GM12875 (cell line): ENCODE data around the gene NEU1.

Experiments used
- H3K4me3 ChIP-seq: one replicate; pipeline ENCODE4 v1.5.1; 2011; ENCODE audit warnings: low read depth, low read length, control low read depth
- TF ChIP-seq, protein P1 (sequence below): IDR thresholded peaks from 2 replicates; pipeline ENCODE4 v1.5.1; 2011; ENCODE audit warnings: low read depth, mild to moderate bottlenecking, control low read depth, inconsistent platforms, low read length, moderate library complexity, borderline replicate concordance; ENCODE audit not compliant: insufficient read depth

NEU1 gene

DNA sequence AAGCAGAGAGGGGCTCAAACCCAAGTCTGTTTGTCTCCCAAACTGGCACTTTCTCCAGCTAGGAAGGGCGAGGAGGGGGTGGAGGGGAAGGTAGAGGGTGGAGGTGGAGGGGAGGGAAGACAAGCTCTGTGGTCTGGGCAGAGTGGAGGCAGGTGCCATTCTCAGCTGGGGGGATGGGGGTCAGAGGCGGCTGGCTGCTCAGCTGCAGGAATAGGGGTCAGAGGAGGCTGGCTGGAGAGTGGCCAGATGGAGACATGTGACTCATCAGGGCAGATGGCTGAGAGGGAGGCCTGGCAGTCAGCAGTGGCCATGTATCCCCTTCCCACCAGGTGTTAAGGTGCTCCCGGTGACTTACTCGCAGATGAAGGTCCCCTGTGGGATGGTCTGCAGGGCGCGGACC lies 19.7 kb upstream of the NEU1 start:
- TF ChIP-seq, protein P1, sequence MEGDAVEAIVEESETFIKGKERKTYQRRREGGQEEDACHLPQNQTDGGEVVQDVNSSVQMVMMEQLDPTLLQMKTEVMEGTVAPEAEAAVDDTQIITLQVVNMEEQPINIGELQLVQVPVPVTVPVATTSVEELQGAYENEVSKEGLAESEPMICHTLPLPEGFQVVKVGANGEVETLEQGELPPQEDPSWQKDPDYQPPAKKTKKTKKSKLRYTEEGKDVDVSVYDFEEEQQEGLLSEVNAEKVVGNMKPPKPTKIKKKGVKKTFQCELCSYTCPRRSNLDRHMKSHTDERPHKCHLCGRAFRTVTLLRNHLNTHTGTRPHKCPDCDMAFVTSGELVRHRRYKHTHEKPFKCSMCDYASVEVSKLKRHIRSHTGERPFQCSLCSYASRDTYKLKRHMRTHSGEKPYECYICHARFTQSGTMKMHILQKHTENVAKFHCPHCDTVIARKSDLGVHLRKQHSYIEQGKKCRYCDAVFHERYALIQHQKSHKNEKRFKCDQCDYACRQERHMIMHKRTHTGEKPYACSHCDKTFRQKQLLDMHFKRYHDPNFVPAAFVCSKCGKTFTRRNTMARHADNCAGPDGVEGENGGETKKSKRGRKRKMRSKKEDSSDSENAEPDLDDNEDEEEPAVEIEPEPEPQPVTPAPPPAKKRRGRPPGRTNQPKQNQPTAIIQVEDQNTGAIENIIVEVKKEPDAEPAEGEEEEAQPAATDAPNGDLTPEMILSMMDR, result no peak

DNA sequence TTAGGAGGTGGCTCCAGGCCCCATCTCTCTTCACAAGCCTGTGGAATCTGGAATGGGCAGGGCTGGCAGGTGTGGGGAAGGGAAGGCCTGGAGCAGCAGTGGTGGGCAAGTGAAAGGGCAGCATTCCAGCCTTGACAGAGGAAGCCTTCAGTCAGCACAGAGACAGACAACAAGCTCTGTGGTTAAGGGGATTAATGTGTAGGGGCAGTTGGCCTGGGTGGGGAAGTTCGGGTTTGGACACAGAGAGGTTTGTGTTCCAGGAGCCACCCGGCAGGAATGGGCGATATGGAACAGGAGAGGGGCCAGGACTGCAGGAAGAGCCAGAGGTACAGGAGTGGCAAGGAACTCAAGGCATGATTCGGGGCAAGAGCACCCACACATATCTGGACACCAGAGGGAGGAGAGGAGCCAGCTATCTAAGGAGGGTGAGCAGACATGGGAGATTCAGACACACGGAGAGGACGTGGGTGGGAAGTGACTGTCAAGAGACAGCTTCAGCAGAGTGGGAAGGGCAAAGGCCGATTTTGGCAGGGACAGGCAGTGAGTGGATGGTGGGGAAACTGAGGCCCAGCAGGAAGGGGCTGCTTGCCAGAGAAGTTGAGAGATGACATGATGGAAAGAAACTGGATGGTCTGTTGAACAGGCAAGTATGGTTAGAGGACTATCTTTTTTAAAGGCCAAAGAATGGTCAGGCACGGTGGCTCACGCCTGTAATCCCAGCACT lies 18.7 kb upstream of the NEU1 start:
- H3K4me3 ChIP-seq, result no peak overlapping the region
- TF ChIP-seq, protein P1, result no peak

More for the DNA sequence above, 19.7 kb upstream of the NEU1 start:
- no peak overlapping the region for H3K4me3 ChIP-seq

DNA sequence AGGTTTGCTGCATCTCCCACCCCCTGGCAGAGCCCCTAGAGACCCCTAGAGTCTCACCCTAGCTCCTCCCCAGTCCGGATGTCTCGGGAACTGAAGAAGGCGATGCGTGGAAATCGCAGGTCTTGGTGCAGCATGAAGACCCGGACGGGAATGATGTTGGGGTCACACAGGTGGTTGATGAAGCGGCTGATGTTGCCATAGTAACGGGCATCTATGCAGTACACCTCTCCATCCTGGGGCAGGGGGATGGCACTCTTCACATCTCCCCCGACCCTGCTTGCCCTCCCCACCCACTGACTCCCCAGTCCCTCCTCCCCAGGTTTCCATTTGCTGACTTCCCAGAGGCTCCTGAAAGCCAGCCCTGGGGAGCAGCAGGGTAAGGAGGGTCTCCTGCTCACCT lies 18.0 kb upstream of the NEU1 start:
- TF ChIP-seq, protein P1, result no peak
- H3K4me3 ChIP-seq, result no peak overlapping the region

DNA sequence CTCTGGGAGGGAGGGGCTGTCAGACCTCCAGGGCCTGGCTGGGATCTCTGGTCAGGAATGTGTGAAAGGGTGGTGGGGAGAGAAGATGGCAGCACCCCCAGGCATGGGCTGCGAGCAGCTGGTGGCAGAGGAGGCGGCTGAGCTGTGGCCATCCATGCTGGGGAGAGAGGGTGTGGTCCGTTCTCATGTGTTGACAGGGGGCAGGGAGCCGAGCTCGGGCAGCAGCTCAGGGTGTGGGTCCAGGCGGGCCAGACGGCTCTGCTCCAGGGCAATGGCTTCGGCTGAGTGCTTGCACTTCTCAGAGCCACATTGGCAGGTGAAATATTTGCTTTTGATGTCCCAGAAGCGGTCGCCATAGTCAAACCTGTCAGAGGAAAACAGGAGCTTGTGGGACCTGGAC lies 17.3 kb upstream of the NEU1 start:
- no peak overlapping the region for H3K4me3 ChIP-seq
- TF ChIP-seq, protein P1, result no peak

DNA sequence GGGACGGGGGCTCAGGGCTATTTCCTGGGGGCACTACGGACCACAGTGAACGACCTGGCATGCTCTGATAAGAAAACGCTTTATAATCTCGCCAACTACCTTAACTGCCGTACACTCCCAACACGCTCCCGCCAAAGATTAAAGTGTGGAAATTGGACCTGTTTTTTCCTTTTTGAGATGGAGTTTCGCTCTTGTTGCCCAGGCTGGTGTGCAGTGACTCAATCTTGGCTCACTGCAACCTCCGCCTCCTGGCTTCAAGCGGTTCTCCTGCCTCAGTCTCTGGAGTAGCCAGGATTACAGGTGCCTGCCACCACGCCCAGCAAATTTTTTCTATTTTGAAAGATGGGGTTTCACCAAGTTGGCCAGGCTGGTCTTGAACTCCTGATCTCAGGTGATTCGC lies 16.5 kb upstream of the NEU1 start:
- no peak overlapping the region for H3K4me3 ChIP-seq
- TF ChIP-seq, protein P1, result no peak

DNA sequence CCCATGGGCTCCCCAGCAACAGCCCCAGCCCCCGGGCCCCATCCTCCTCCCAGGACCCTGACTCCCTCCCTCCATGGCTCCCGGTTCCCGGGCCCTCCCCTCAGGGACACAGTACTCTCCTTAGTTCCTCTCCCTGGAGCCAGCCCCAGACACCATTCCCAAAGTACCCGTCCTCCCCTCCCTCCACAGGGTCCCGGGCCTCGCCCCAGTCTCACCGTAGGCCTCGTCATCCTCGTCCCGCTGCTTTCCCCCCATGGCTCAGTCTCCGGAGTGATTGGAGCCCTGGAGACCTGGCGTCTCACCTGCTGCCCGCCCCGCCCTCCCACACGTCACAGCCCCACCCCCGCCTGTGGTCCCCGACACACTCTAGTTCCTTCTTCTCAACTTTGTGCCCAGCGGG lies 16.1 kb upstream of the NEU1 start, which contains the start of gene SLC44A4:
Gene SLC44A4, minus strand, starts transcription at position 272 of the 400 bp plus-strand sequence. Its CDS starts 17 bp downstream, at position 255.
- H3K4me3 ChIP-seq, result no peak within 1 kb of the TSS
- TF ChIP-seq, protein P1, result no peak

DNA sequence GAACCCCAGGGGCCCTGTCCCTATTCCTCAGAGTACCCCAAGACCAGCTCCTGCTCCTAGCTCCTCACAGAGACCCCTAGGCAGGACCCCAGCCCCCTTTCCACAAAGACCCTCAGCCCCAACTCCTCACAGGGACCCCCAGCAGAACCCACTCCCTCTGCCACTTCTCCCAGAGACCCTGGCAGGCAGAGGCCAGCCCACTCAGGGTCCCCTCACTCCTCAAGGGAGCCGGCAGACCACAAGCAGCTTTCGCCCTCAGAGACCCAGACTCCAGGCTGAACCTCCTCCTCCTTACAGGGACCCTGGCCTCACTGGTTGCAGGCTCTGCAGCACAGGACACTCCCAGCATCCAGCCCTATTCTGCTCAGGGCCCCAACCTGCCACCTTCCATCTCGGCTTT lies 15.6 kb upstream of the NEU1 start:
- no peak overlapping the region for H3K4me3 ChIP-seq
- TF ChIP-seq, protein P1, result no peak
